ENCODE measurements around the gene GPC6.
A peak's percentile ranks its signal among the peaks of the same experiment; 100 is the strongest.

The GPC6 gene

GRCh38 chr13:93496117-93496516 lies 269.5 kb downstream of the GPC6 start (continued):
- TF ChIP-seq ZBTB17 (tag by site-specific recombination; IDR thresholded peaks at IDR 0.05) (peak; percentile 24; the same call in 1 of the 2 replicates), ZFHX2 (tag by site-specific recombination; conservative IDR thresholded peaks at IDR 0.05) (peak; percentile 73), ZNF423 (tag by site-specific recombination; IDR thresholded peaks at IDR 0.05) (0 out of 2 replicates have a peak, but pooled peaks have one; percentile 60), ZNF501 (tag by site-specific recombination; IDR thresholded peaks at IDR 0.05) (peak; percentile 23; the same call in 1 of the 2 replicates), ZFP37 (tag by site-specific recombination; IDR thresholded peaks at IDR 0.05) (peak; percentile 41; the same call in 1 of the 2 replicates), YY1 (tag by site-specific recombination; IDR thresholded peaks at IDR 0.05) (peak; percentile 54; the same call in 1 of the 2 replicates), ZNF629 (tag by site-specific recombination; IDR thresholded peaks at IDR 0.05) (peak; percentile 34; the same call in 1 of the 2 replicates), ZNF394 (tag by site-specific recombination; IDR thresholded peaks at IDR 0.05; ENCODE audit: borderline replicate concordance) (peak; percentile 29; the same call in 1 of the 2 replicates), ZNF335 (tag by site-specific recombination; conservative IDR thresholded peaks at IDR 0.05) (peak; percentile 65), SP7 (tag by site-specific recombination; IDR thresholded peaks at IDR 0.05) (peak; percentile 41; the same call in 1 of the 2 replicates), ZNF341 (tag by site-specific recombination; IDR thresholded peaks at IDR 0.05; ENCODE audit: low read depth) (peak; percentile 32; the same call in 1 of the 2 replicates), ZBTB8A (tag by site-specific recombination; IDR thresholded peaks at IDR 0.05) (peak; percentile 56)

GRCh38 chr13:93496985-93497673 lies 270.5 kb downstream of the GPC6 start:
- H3K36me3 ChIP-seq (ENCODE audit: control insufficient read depth in 2 of 2, insufficient read depth in 1 of 2, low read length in 2 of 2): no peaks in the 10 kb centered on the region
- CTCF ChIA-PET: no interaction called here
- no peak overlapping the region; the same call in 1 of the 2 replicates for H3K27ac ChIP-seq (ENCODE audit: extremely low read depth, low read depth, low read length)
- H3K4me1 ChIP-seq (ENCODE audit: control insufficient read depth, insufficient read depth, low read length): no peaks in the 10 kb centered on the region
- POLR2A ChIA-PET: no interaction called here
- H3K4me3 ChIP-seq (ENCODE audit: low read depth, low read length): no peak overlapping the region
- H3K9me3 ChIP-seq (ENCODE audit: control insufficient read depth, insufficient read depth, low read depth, low read length): no peaks in the 10 kb centered on the region
- no peak for TF ChIP-seq ZNF391 (tag by site-specific recombination; IDR thresholded peaks at IDR 0.05; ENCODE audit: borderline replicate concordance, low read depth)
- peak; percentile 64 for TF ChIP-seq FEZF1 (tag by site-specific recombination; IDR thresholded peaks at IDR 0.05)
- peak; percentile 22; the same call in 1 of the 2 replicates for TF ChIP-seq MZF1 (tag by site-specific recombination; IDR thresholded peaks at IDR 0.05; ENCODE audit: borderline replicate concordance)
- no peak for TF ChIP-seq ZNF280D (tag by site-specific recombination; IDR thresholded peaks at IDR 0.05)
- TF ChIP-seq ZNF626 (tag by site-specific recombination; IDR thresholded peaks at IDR 0.05): no peak
- peak; percentile 59; the same call in 1 of the 2 replicates for TF ChIP-seq PRDM1 (tag by site-specific recombination; IDR thresholded peaks at IDR 0.05)
- TF ChIP-seq ZNF19 (tag by site-specific recombination; IDR thresholded peaks at IDR 0.05; ENCODE audit: low read depth): no peak
- no peak for TF ChIP-seq WT1 (tag by site-specific recombination; IDR thresholded peaks at IDR 0.05)
- no peak for TF ChIP-seq ZNF521 (tag by site-specific recombination; IDR thresholded peaks at IDR 0.05)
- no peak for TF ChIP-seq ZNF138 (tag by site-specific recombination; IDR thresholded peaks at IDR 0.05; ENCODE audit: borderline replicate concordance)
- no peak for TF ChIP-seq ZNF202 (tag by site-specific recombination; IDR thresholded peaks at IDR 0.05; ENCODE audit: borderline replicate concordance)
- TF ChIP-seq, protein P1, sequence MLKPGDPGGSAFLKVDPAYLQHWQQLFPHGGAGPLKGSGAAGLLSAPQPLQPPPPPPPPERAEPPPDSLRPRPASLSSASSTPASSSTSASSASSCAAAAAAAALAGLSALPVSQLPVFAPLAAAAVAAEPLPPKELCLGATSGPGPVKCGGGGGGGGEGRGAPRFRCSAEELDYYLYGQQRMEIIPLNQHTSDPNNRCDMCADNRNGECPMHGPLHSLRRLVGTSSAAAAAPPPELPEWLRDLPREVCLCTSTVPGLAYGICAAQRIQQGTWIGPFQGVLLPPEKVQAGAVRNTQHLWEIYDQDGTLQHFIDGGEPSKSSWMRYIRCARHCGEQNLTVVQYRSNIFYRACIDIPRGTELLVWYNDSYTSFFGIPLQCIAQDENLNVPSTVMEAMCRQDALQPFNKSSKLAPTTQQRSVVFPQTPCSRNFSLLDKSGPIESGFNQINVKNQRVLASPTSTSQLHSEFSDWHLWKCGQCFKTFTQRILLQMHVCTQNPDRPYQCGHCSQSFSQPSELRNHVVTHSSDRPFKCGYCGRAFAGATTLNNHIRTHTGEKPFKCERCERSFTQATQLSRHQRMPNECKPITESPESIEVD (tag by site-specific recombination; IDR thresholded peaks at IDR 0.05): peak; percentile 62
- TF ChIP-seq ZNF529 (tag by site-specific recombination; IDR thresholded peaks at IDR 0.05; ENCODE audit: insufficient replicate concordance): no peak
- TF ChIP-seq OSR2 (tag by site-specific recombination; IDR thresholded peaks at IDR 0.05): peak; percentile 72
- no peak for TF ChIP-seq ZFP41 (tag by site-specific recombination; IDR thresholded peaks at IDR 0.05; ENCODE audit: borderline replicate concordance)
- TF ChIP-seq ZNF221 (tag by site-specific recombination; IDR thresholded peaks at IDR 0.05; ENCODE audit: borderline replicate concordance): no peak
- 0 out of 2 replicates have a peak, but pooled peaks have one; percentile 26 for TF ChIP-seq ZNF843 (tag by site-specific recombination; IDR thresholded peaks at IDR 0.05)
- no peak for TF ChIP-seq ZNF501 (tag by site-specific recombination; IDR thresholded peaks at IDR 0.05)
- TF ChIP-seq TRIM28 (IDR thresholded peaks at IDR 0.05; ENCODE audit: borderline replicate concordance, low read length): peak; percentile 62
- TF ChIP-seq GLI2 (tag by site-specific recombination; IDR thresholded peaks at IDR 0.05; ENCODE audit: borderline replicate concordance, low read depth): no peak
